ENCODE data around the gene FRMPD4. TPM values are rescaled to one million over a fixed set of nuclear protein-coding genes. Genes with fewer than 3 reads are reported as not detected.

The FRMPD4 gene
- total RNA-seq, 1 donor from 2014 or later, result under 0.01 TPM

GRCh38 chrX:12721042-12721441 is 582.8 kb downstream of the FRMPD4 start:
- no peak for DNase-seq (ENCODE audit: low read depth, low spot score)

- no peak for DNase-seq (ENCODE audit: low read depth, low spot score)
Measured at GRCh38 chrX:12722314-12722713, 584.0 kb downstream of the FRMPD4 start.

GRCh38 chrX:12741416-12741815 is 603.1 kb downstream of the FRMPD4 start:
- no peak for DNase-seq (ENCODE audit: low read depth, low spot score)

GRCh38 chrX:12747433-12747832 is 609.2 kb downstream of the FRMPD4 start:
- no peak for DNase-seq (ENCODE audit: low read depth, low spot score)

GRCh38 chrX:12751887-12752286 is 613.6 kb downstream of the FRMPD4 start:
- no peak for DNase-seq (ENCODE audit: low read depth, low spot score)

- no peak for DNase-seq (ENCODE audit: low read depth, low spot score)
Measured at GRCh38 chrX:12753366-12753765, 615.1 kb downstream of the FRMPD4 start.

- no peak for DNase-seq (ENCODE audit: low read depth, low spot score)
Measured at GRCh38 chrX:12758291-12758690, 620.0 kb downstream of the FRMPD4 start.

GRCh38 chrX:12767856-12768255 is 629.6 kb downstream of the FRMPD4 start:
- no peak for DNase-seq (ENCODE audit: low read depth, low spot score)

- DNase-seq (ENCODE audit: low read depth, low spot score), result no peak
Measured at GRCh38 chrX:12768491-12768890, 630.2 kb downstream of the FRMPD4 start.

GRCh38 chrX:12770440-12770839 is 632.2 kb downstream of the FRMPD4 start:
- no peak for DNase-seq (ENCODE audit: low read depth, low spot score)

GRCh38 chrX:12771445-12772069 is 633.3 kb downstream of the FRMPD4 start:
- DNase-seq (ENCODE audit: low read depth, low spot score), result no peak
